ENCODE results near the gene RXFP4.
"Not testable (repeated sequence)": the region's sequence is repeated elsewhere in the genome, so short reads cannot be mapped to it uniquely, and the experiment has no call there.

RXFP4 gene

GRCh38 chr1:155930725-155931124 lies 10.7 kb upstream of the RXFP4 start:
- in situ Hi-C loops (cut with MboI; ENCODE audit: low sequenced_read_pairs): not testable (repeated sequence)

- in situ Hi-C loops (cut with MboI; ENCODE audit: low sequenced_read_pairs): no loop called here
These were observed 10.0 kb upstream of the RXFP4 start for GRCh38 chr1:155931332-155932038.

GRCh38 chr1:155932081-155932480 lies 9.4 kb upstream of the RXFP4 start:
- in situ Hi-C loops (cut with MboI; ENCODE audit: low sequenced_read_pairs): no loop called here

DNA sequence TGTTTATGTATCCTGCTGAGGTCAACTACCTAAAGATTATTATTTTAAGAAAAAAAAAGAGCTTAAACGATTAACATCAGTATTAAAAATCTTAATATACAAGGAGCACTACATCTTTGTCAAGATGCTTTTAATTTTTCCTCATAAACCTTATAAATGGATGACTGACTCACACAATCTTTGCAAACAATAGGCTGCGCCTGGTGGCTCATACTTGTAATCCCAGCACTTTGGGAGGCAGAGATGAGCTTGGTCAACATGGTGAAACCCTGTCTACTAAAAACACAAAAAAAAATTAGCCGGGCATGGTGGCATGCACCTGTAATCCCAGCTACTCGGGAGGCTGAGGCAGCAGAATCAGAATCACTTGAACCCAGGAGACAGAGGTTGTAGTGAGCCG lies 9.0 kb upstream of the RXFP4 start:
- in situ Hi-C loops (cut with MboI; ENCODE audit: low sequenced_read_pairs): no loop called here

DNA sequence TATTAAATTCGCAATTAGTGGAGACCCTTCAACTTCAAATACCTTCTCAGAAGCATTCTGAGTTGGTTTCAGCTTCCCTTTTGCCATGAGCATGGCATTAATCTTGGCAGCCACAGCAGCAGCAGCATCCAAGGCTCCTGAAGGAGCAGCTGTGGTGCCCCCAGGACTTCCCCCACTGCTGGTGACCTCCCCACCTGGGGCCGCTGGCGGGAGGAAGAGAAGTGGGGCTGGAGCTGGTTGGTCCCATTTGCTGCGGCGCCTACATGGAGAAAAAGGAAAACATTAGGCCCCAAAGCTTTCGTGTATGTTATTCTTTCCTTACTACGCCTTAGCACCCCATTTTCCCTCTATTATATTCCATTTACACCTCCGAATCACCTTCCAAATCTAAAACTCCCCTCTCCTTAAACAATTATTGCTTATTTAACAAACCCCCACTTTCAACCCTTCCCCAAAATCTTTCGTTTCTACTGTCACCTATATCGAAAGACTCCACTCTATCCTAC lies 7.8 kb upstream of the RXFP4 start:
- in situ Hi-C loops (cut with MboI; ENCODE audit: low sequenced_read_pairs): no loop called here

GRCh38 chr1:155934097-155934935 lies 7.1 kb upstream of the RXFP4 start, which contains the start of gene KHDC4:
Gene KHDC4 (minus strand): TSS chr1:155934413. CDS start chr1:155934373, 40 bp downstream.
- in situ Hi-C loops (cut with MboI; ENCODE audit: low sequenced_read_pairs): no loop called here

- in situ Hi-C loops (cut with MboI; ENCODE audit: low sequenced_read_pairs): loop anchor here (5.0 kb wide), 1 partner anchor 132 kb away; no protein-coding TSS in a partner anchor
These were observed 6.4 kb upstream of the RXFP4 start for GRCh38 chr1:155934936-155935590.

DNA sequence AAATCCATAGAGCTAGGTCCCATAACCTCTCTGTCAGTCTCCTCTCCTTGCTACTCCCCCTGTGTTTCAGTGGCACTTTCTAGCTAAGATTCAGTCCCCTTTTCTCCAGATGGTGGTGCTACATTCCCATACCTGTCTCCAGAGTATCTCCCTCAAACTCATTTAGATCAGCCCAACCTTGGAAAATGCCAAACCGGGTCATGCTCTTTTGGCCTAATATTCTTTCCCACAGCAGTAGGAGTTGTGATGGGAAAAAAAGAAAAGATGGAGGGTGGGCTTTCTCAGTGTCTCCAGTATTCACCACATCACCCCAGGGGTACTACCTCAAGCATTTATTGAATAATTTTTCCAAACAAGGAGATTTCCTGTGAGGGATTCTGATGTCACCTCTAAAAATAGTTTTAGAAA lies 3.2 kb upstream of the RXFP4 start:
- in situ Hi-C loops (cut with MboI; ENCODE audit: low sequenced_read_pairs): loop anchor here (5.0 kb wide), 1 partner anchor 129 kb away; no protein-coding TSS in a partner anchor

GRCh38 chr1:155940482-155940992 lies 901 bp upstream of the RXFP4 start:
- in situ Hi-C loops (cut with MboI; ENCODE audit: low sequenced_read_pairs): no loop called here

DNA sequence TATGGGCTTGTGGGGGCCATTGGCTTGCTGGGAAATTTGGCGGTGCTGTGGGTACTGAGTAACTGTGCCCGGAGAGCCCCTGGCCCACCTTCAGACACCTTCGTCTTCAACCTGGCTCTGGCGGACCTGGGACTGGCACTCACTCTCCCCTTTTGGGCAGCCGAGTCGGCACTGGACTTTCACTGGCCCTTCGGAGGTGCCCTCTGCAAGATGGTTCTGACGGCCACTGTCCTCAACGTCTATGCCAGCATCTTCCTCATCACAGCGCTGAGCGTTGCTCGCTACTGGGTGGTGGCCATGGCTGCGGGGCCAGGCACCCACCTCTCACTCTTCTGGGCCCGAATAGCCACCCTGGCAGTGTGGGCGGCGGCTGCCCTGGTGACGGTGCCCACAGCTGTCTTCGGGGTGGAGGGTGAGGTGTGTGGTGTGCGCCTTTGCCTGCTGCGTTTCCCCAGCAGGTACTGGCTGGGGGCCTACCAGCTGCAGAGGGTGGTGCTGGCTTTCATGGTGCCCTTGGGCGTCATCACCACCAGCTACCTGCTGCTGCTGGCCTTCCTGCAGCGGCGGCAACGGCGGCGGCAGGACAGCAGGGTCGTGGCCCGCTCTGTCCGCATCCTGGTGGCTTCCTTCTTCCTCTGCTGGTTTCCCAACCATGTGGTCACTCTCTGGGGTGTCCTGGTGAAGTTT lies 550 bp downstream of the RXFP4 start:
- in situ Hi-C loops (cut with MboI; ENCODE audit: low sequenced_read_pairs): no loop called here

- in situ Hi-C loops (cut with MboI; ENCODE audit: low sequenced_read_pairs): no loop called here
These were observed 1.2 kb downstream of the RXFP4 start for GRCh38 chr1:155942578-155943141.

DNA sequence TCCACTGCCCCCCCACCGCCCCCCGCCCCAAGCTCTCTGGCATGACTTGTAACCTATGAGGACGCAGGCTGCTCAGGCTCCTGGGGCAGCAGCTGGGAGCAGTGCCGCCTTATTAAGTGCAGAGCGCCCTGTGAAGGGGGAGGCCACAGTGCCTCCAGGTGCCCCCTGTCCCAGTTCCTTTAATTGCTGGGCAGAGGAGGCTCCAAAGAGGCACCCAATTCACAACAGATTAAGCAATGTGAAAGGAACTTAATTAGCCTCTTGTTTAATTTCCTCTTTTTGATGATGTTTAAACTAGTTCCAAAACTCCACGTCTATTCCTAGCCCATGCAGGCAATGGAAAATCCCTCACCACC lies 3.0 kb downstream of the RXFP4 start:
- in situ Hi-C loops (cut with MboI; ENCODE audit: low sequenced_read_pairs): no loop called here

DNA sequence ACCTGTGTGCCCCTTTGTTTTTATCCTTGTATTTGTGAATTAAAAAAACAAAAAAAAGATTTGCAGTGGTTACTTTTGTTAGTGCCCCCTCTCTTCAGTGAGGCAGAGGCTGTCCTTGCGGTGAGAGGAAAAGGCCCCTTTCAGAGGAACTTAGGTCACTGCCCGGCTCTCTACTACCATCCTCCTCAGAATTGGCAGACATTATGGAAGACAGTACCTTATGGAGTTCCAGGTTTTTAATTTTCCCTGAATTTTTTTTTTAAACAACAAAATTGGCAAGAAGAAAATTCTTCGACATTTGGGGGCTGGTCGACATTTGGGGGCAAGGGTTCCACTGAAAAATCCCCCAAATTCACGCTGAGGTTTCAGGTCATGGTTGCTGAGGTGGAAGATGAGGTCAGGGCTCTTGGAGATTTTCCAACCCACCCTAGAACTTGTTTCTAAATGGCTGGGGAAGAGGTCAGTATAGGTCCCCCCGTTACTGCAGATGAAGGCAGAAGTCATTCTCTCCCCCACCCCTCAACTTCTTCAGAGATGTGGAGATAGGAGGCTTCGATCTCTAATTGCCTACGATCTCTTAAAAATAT lies 5.3 kb downstream of the RXFP4 start:
- in situ Hi-C loops (cut with MboI; ENCODE audit: low sequenced_read_pairs): no loop called here

- in situ Hi-C loops (cut with MboI; ENCODE audit: low sequenced_read_pairs): no loop called here
These were observed 5.9 kb downstream of the RXFP4 start for GRCh38 chr1:155947292-155947691.

DNA sequence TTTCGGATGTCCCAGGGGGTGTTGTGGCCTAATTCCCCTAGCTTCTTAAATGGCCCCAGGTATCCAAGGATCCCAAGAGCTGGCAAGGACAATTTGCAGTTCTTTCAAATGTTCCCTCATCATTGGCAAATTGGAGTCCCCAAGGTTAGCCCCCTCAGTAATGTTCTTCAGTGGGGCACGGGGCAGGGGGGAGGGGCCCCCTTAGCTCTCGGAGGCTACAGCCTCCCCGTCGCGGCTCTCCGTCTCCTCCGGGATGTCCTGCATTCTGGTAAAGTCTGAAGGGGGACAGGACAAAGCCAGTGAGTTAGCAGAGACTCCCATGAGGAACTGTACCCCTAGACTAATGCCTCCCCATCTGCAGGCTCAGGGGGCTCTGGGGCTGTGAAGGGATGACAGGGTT lies 6.3 kb downstream of the RXFP4 start:
- in situ Hi-C loops (cut with MboI; ENCODE audit: low sequenced_read_pairs): no loop called here

- in situ Hi-C loops (cut with MboI; ENCODE audit: low sequenced_read_pairs): no loop called here
These were observed 9.4 kb downstream of the RXFP4 start for GRCh38 chr1:155950829-155951228.

DNA sequence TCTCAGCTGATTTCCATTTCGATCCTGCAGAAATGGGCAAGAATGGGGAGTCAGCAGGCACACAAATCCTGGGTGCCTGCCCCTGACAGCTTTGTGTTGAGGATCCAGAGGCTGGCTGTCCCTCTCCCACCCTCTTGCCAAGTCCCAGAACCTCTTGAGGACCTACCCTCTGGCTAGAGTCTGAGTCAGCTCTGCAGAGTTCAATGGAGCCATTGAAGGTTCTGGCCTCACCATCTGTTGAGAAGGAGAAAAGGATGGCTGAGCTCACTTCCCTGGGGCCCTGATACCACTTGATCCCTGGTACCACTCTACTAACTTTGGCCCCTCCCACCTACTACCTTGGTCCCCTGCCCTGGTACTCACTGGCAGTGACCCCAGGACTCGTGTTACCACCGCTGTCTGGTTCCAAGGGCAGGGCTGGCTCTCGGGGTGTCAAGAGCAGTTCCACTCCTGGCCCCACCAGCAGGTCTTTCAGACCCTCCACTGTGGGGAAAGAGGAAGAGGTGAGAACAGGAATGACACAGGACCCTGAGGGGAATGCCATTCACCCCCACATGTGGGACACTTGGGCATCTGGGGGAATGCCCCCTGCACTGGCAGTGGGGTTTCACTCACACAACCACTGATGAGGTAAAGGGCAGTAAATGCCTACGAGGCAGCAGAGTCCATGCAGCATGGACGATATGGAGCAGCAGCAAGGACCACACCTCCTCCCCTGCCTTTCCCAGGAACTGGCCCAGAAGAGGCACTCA lies 10.5 kb downstream of the RXFP4 start:
- in situ Hi-C loops (cut with MboI; ENCODE audit: low sequenced_read_pairs): no loop called here

GRCh38 chr1:155952505-155952890 lies 11.1 kb downstream of the RXFP4 start:
- in situ Hi-C loops (cut with MboI; ENCODE audit: low sequenced_read_pairs): no loop called here

DNA sequence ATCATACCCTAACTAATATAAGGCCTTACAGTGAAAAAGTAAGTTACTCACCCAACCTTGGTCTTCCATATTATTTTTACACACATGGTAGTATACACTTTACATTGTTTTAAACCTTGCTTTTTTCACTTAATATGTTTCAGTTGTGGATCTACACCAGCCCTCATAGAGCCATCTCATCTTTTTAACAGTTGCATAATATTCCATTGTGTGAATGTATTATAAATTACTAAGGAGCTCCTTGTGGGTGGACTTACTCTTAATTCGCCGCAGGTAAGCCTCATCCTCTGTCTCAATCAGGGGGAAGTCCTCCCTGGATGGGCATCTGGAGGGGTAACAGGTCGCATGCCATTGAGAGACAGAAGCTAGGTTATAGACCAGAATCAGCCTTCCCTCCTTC lies 13.2 kb downstream of the RXFP4 start:
- in situ Hi-C loops (cut with MboI; ENCODE audit: low sequenced_read_pairs): no loop called here

All from HL-60/S4 (cell line).